Smooth muscle cell (in vitro differentiated cells): ENCODE results near the gene ZNF728. TPM values are rescaled to one million over a fixed set of nuclear protein-coding genes. Genes with fewer than 3 reads are reported as not detected.
"Not testable (repeated sequence)": the region's sequence is repeated elsewhere in the genome, so short reads cannot be mapped to it uniquely, and the experiment has no call there.

Source experiments
- DNase-seq: peaks from one replicate; lab custom pipeline; 2025; ENCODE audit not compliant: unreplicated experiment; lab: John Stamatoyannopoulos, UW
- H2AFZ ChIP-seq: fragments of 200-600 bp; sonication (generic); 2 replicates; pipeline ENCODE4 v1.6.0; 2016; ENCODE audit warnings: antibody characterized with exemption, low read depth, mild to moderate bottlenecking
- H3F3A ChIP-seq: fragments of 200-600 bp; sonication (generic); 2 replicates; pipeline ENCODE4 v1.6.0; 2017; ENCODE audit warnings: antibody characterized with exemption, low read depth
- H3K27ac ChIP-seq: fragments of 200-600 bp; sonication (generic); 2 replicates; pipeline ENCODE4 v1.5.1; 2016; ENCODE audit warnings: low read depth, mild to moderate bottlenecking
- H3K27me3 ChIP-seq: fragments of 200-600 bp; sonication (generic); 2 replicates; pipeline ENCODE4 v1.6.1; 2016; ENCODE audit warnings: low read depth, mild to moderate bottlenecking
- H3K36me3 ChIP-seq: fragments of 200-600 bp; sonication (generic); 2 replicates; pipeline ENCODE4 v1.5.1; 2016; ENCODE audit warnings: low read depth
- H3K4me1 ChIP-seq: fragments of 200-600 bp; sonication (generic); 2 replicates; pipeline ENCODE4 v1.5.1; 2016; ENCODE audit warnings: low read depth
- H3K4me2 ChIP-seq: fragments of 200-600 bp; sonication (generic); 2 replicates; pipeline ENCODE4 v1.6.0; 2016; ENCODE audit warnings: mild to moderate bottlenecking
- H3K4me3 ChIP-seq: fragments of 200-600 bp; sonication (generic); 2 replicates; pipeline ENCODE4 v1.5.1; 2016; ENCODE audit warnings: mild to moderate bottlenecking
- H3K79me2 ChIP-seq: fragments of 200-600 bp; sonication (generic); 2 replicates; pipeline ENCODE4 v1.6.0; 2016; ENCODE audit warnings: low read depth, mild to moderate bottlenecking
- H3K9ac ChIP-seq: fragments of 200-600 bp; sonication (generic); 2 replicates; pipeline ENCODE4 v1.6.0; 2016; ENCODE audit warnings: low read depth
- H3K9me3 ChIP-seq: fragments of 200-600 bp; sonication (generic); replicated peaks from 2 replicates; pipeline ENCODE4 v1.5.1; 2016; ENCODE audit warnings: low read depth
- H4K20me1 ChIP-seq: fragments of 200-600 bp; sonication (generic); 2 replicates; pipeline ENCODE4 v1.6.0; 2016; ENCODE audit warnings: low read depth
- CTCF ChIP-seq: fragments of 200-600 bp; sonication (generic); IDR thresholded peaks from 2 replicates; pipeline ENCODE4 v1.5.1; 2017; ENCODE audit warnings: borderline replicate concordance, mild to moderate bottlenecking, antibody characterized with exemption; ENCODE audit not compliant: insufficient read depth, poor library complexity, severe bottlenecking
- WGBS: methylation state at CpG from one replicate; pipeline ENCODE4 v1.1.7; 2016; ENCODE audit warnings: low lambda C conversion rate; 5-methylcytosine and 5-hydroxymethylcytosine counted together
- polyA plus RNA-seq: library from polyadenylated mRNA; unstranded; fragments of >200 nt; fragmentation: Nextera tagmentation; extraction: Ambion mirVana; gene quantifications from 2 replicates; pipeline ENCODE4 v1.2.1, GENCODE V29; 2016
- total RNA-seq: library from RNA; depleted of rRNA; stranded (reverse); fragments of >200 nt; gene quantifications from 2 replicates; pipeline ENCODE4 v1.2.3, GENCODE V29; 2014

ZNF728 gene
- total and polyA plus RNA-seq, 2 experiments from 2014 or later, result not detected

DNA sequence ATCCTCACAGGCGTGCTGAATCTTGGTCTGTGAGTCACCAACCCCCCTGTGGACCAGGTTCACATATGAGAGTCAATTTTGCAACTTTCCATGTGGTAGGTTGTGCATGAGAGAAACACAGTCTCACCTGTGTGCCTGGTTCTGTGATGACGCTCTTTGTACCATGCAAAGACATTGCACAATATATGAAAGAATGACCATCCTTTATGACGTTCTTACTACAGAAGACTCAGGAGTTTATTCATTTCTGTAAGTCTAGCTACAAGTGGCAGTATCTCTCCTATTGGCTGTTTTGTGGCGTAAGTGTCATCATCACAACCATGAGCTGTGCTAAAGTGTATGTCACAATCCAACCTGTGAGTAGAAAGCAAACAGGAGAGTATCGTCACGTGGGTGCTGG, 43.8 kb upstream of the ZNF728 start:
- H3K36me3 ChIP-seq, result no peaks in the 10 kb centered on the region
- no peak overlapping the region for H2AFZ ChIP-seq
- H3K4me2 ChIP-seq, result no peak overlapping the region
- whole genome bisulfite sequencing, result 65% methylated on average over 6 of the region's 6 CpGs
- H3K4me3 ChIP-seq, result no peak overlapping the region
- no peaks in the 10 kb centered on the region for H3K9me3 ChIP-seq
- no peak overlapping the region for H3K27ac ChIP-seq
- no peak for DNase-seq
- no peaks in the 10 kb centered on the region for H3K27me3 ChIP-seq
- H3K9ac ChIP-seq, result no peak overlapping the region
- H3K79me2 ChIP-seq, result no peaks in the 10 kb centered on the region
- H4K20me1 ChIP-seq, result no peaks in the 10 kb centered on the region
- H3F3A ChIP-seq, result no peaks in the 10 kb centered on the region
- no peak for TF ChIP-seq CTCF
- no peaks in the 10 kb centered on the region for H3K4me1 ChIP-seq

GRCh38 chr19:23033721-23034120, 30.7 kb upstream of the ZNF728 start:
- DNase-seq, result no peak
- WGBS, result 55% methylated on average over 2 of the region's 2 CpGs
- H3F3A ChIP-seq, result no peaks in the 10 kb centered on the region

DNA sequence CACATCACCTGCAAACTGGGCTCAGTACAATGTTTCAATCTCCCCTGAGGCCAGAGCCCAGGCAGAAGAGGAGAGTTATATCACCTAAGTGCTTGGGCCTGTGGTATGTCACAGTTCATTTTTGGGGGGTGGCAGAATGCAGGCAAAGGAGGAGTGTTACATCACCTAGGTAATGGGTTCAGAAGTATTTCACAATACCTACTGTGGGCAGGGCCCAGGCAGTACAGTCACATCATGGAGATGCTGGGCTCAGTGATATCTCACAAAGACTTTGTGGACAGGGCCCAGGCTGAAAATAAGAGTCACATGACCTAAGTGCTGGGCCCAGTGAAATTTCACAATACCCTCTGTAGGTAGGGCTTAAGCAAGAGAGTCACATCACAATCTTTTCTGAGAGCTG, 12.7 kb upstream of the ZNF728 start:
- H3K4me1 ChIP-seq, result no peaks in the 10 kb centered on the region
- H4K20me1 ChIP-seq, result no peaks in the 10 kb centered on the region
- H3K9ac ChIP-seq, result no peak overlapping the region
- H3F3A ChIP-seq, result no peaks in the 10 kb centered on the region
- H3K27ac ChIP-seq, result no peak overlapping the region
- no peaks in the 10 kb centered on the region for H3K36me3 ChIP-seq
- H3K79me2 ChIP-seq, result no peaks in the 10 kb centered on the region
- H3K4me3 ChIP-seq, result no peak overlapping the region
- H3K4me2 ChIP-seq, result no peak overlapping the region
- H2AFZ ChIP-seq, result no peak overlapping the region
- no peaks in the 10 kb centered on the region for H3K27me3 ChIP-seq
- DNase-seq, result no peak
- peaks cover 5% of the 10 kb centered on the region for H3K9me3 ChIP-seq
- TF ChIP-seq CTCF, result no peak

More at GRCh38 chr19:23033721-23034120, 30.7 kb upstream of the ZNF728 start:
- Histone ChIP-seq H3K4me3 (no peak overlapping the region), H3K79me2 (no peaks in the 10 kb centered on the region), H4K20me1 (no peaks in the 10 kb centered on the region), H3K9me3 (peaks cover 6% of the 10 kb centered on the region), H3K36me3 (no peaks in the 10 kb centered on the region), H3K4me1 (no peaks in the 10 kb centered on the region), H3K4me2 (no peak overlapping the region), H3K27me3 (no peaks in the 10 kb centered on the region), H2AFZ (no peak overlapping the region), H3K27ac (no peak overlapping the region), H3K9ac (no peak overlapping the region)
- TF ChIP-seq CTCF, result no peak

GRCh38 chr19:22994957-22995356, 8.0 kb downstream of the ZNF728 start:
- H3K27ac ChIP-seq, H3K79me2 ChIP-seq, H3F3A ChIP-seq, H3K9ac ChIP-seq, H2AFZ ChIP-seq, H3K4me3 ChIP-seq, H4K20me1 ChIP-seq, DNase-seq, H3K27me3 ChIP-seq, H3K9me3 ChIP-seq, H3K36me3 ChIP-seq, H3K4me1 ChIP-seq, H3K4me2 ChIP-seq: not testable (repeated sequence)
- WGBS, result 17% methylated on average over 1 of the region's 1 CpG
